A549 (cell line): Measurements from ENCODE around the gene USP3.

ENCODE experiments used
- BHLHE40 ChIP-seq: IDR thresholded peaks from 2 replicates; pipeline ENCODE4 v1.6.1; 2012; ENCODE audit warnings: low read depth, low read length, inconsistent platforms
- CBX2 ChIP-seq: fragments of 200-600 bp; sonication (generic); IDR thresholded peaks from 2 replicates; pipeline ENCODE4 v1.6.1; 2016; ENCODE audit warnings: low read depth, mild to moderate bottlenecking, borderline replicate concordance
- CTCF ChIP-seq: fragments of >200 bp; sonication (Bioruptor Twin); formaldehyde crosslinking; IDR thresholded peaks from 3 replicates; pipeline ENCODE4 v1.5.1; 2016
- EP300 ChIP-seq, 2 experiments: fragments of >200 bp; sonication (Bioruptor Twin); formaldehyde crosslinking; IDR thresholded peaks; 2 replicates in 1 of 2; 3 replicates in 1 of 2; pipeline ENCODE4 v1.6.1; 2016 to 2017
- HDAC2 ChIP-seq: fragments of 200-600 bp; sonication (generic); IDR thresholded peaks from 2 replicates; pipeline ENCODE4 v1.6.1; 2016
- HOXB5 ChIP-seq: fragments of 250-450 bp; sonication (Bioruptor Pico); IDR thresholded peaks from 2 replicates; pipeline ENCODE4 v1.5.0; 2020; ENCODE audit warnings: mild to moderate bottlenecking, moderate library complexity
- JUNB ChIP-seq: fragments of >200 bp; sonication (Bioruptor Twin); formaldehyde crosslinking; IDR thresholded peaks from 2 replicates; pipeline ENCODE4 v1.6.1; 2016
- KDM1A ChIP-seq: fragments of 200-600 bp; sonication (generic); IDR thresholded peaks from 2 replicates; pipeline ENCODE4 v1.6.1; 2016; ENCODE audit warnings: low read depth, mild to moderate bottlenecking
- NFE2L2 ChIP-seq: fragments of 150-350 bp; conservative IDR thresholded peaks from 2 replicates; pipeline ENCODE4 v1.6.1; 2014; ENCODE audit warnings: low read length
- POLR2A ChIP-seq: IDR thresholded peaks from 2 replicates; pipeline ENCODE4 v1.6.1; 2012; ENCODE audit warnings: mild to moderate bottlenecking, low read length
- REST ChIP-seq: fragments of 200-600 bp; sonication (generic); IDR thresholded peaks from 2 replicates; pipeline ENCODE4 v1.6.1; 2016; ENCODE audit warnings: antibody characterized with exemption, mild to moderate bottlenecking, moderate library complexity
- TFCP2L1 ChIP-seq: fragments of 250-450 bp; sonication (Bioruptor Pico); IDR thresholded peaks from 2 replicates; pipeline ENCODE4 v1.5.0; 2021; ENCODE audit warnings: mild to moderate bottlenecking
- USF2 ChIP-seq: fragments of 450-650 bp; IDR thresholded peaks from 2 replicates; pipeline ENCODE4 v1.6.1; 2014; ENCODE audit warnings: antibody characterized with exemption

GRCh38 chr15:63478243-63478642, 26.1 kb upstream of the USP3 start:
- TF ChIP-seq BHLHE40: no peak
- no peak for TF ChIP-seq NFE2L2
- TF ChIP-seq CTCF: no peak
- TF ChIP-seq POLR2A: no peak
- TF ChIP-seq JUNB: no peak
- TF ChIP-seq HOXB5 (CRISPR knock-in tag): no peak
- TF ChIP-seq USF2: no peak
- TF ChIP-seq EP300 (IDR thresholded peaks at IDR 0.05): no peak
- no peak for TF ChIP-seq HDAC2
- TF ChIP-seq CBX2: no peak
- TF ChIP-seq TFCP2L1 (CRISPR knock-in tag): no peak
- TF ChIP-seq KDM1A: no peak
- no peak for TF ChIP-seq REST
